HepG2 (cell line): ENCODE results near the gene ONECUT1. TPM values are rescaled to one million over a fixed set of nuclear protein-coding genes. Genes with fewer than 3 reads are reported as not detected.
A peak's percentile ranks its signal among the peaks of the same experiment; 100 is the strongest.

ENCODE experiments used
- BHLHE40 ChIP-seq: IDR thresholded peaks from 2 replicates; pipeline ENCODE4 v1.6.1; 2011; ENCODE audit warnings: low read length, improper control_type of control experiment
- FOXC1 ChIP-seq: sonication (generic); formaldehyde crosslinking; IDR thresholded peaks from 2 replicates; pipeline ENCODE4 v1.8.0; 2022; ENCODE audit warnings: mild to moderate bottlenecking, missing genetic modification reagents, borderline replicate concordance
- GLMP ChIP-seq: sonication (generic); formaldehyde crosslinking; IDR thresholded peaks from 2 replicates; pipeline ENCODE4 v1.9.0; 2021; ENCODE audit warnings: missing genetic modification reagents, mild to moderate bottlenecking, borderline replicate concordance
- KDM3A ChIP-seq: IDR thresholded peaks from 2 replicates; pipeline ENCODE4 v1.6.1; 2018; ENCODE audit warnings: low read depth, missing compliant biosample characterization
- MBNL3 ChIP-seq: fragments of 250-450 bp; sonication (Bioruptor Pico); conservative IDR thresholded peaks from 2 replicates; pipeline ENCODE4 v1.8.0; 2022; ENCODE audit warnings: mild to moderate bottlenecking, inconsistent platforms
- NCOA2 ChIP-seq: sonication (generic); formaldehyde crosslinking; IDR thresholded peaks from 2 replicates; pipeline ENCODE4 v1.8.0; 2022; ENCODE audit warnings: inconsistent platforms
- PAF1 ChIP-seq: IDR thresholded peaks from 2 replicates; pipeline ENCODE4 v1.6.1; 2016; ENCODE audit warnings: missing genetic modification reagents, missing compliant biosample characterization
- POLR2A ChIP-seq, 2 experiments: IDR thresholded peaks; 2 replicates each; pipeline ENCODE4 v1.6.1; 2011; ENCODE audit warnings: low read depth in 2 of 2, low read length in 2 of 2, mild to moderate bottlenecking in 1 of 2, moderate library complexity in 1 of 2; ENCODE audit not compliant: insufficient read depth in 1 of 2
- POLR2G ChIP-seq: fragments of 200-400 bp; formaldehyde crosslinking; IDR thresholded peaks from 2 replicates; pipeline ENCODE4 v1.6.1; 2018; ENCODE audit warnings: mild to moderate bottlenecking, low read depth, low read length, moderate library complexity
- RELA ChIP-seq: sonication (generic); formaldehyde crosslinking; IDR thresholded peaks from 2 replicates; pipeline ENCODE4 v1.4.0; 2020; ENCODE audit warnings: missing genetic modification reagents
- SP140L ChIP-seq: sonication (generic); formaldehyde crosslinking; IDR thresholded peaks from 2 replicates; pipeline ENCODE4 v1.4.0; 2020; ENCODE audit warnings: missing genetic modification reagents, borderline replicate concordance
- SUZ12 ChIP-seq: fragments of 150-350 bp; IDR thresholded peaks from 2 replicates; pipeline ENCODE4 v1.6.1; 2014; ENCODE audit warnings: low read depth, low read length
- THAP9 ChIP-seq: sonication (generic); formaldehyde crosslinking; IDR thresholded peaks from 2 replicates; pipeline ENCODE4; 2020; ENCODE audit warnings: missing genetic modification reagents, mild to moderate bottlenecking, borderline replicate concordance
- ZBTB3 ChIP-seq: sonication (generic); formaldehyde crosslinking; IDR thresholded peaks from 2 replicates; pipeline ENCODE4 v1.4.0; 2020; ENCODE audit warnings: low read depth, mild to moderate bottlenecking, moderate library complexity, missing genetic modification reagents, borderline replicate concordance
- ZBTB49 ChIP-seq: sonication (generic); formaldehyde crosslinking; IDR thresholded peaks from 2 replicates; pipeline ENCODE4 v1.4.0; 2020; ENCODE audit warnings: missing genetic modification reagents, borderline replicate concordance
- ZBTB7A ChIP-seq: sonication (generic); formaldehyde crosslinking; IDR thresholded peaks from 2 replicates; pipeline ENCODE4 v1.8.0; 2022; ENCODE audit warnings: mild to moderate bottlenecking, missing genetic modification reagents
- ZFX ChIP-seq: sonication (generic); formaldehyde crosslinking; IDR thresholded peaks from 2 replicates; pipeline ENCODE4 v1.4.0; 2020; ENCODE audit warnings: mild to moderate bottlenecking, low read depth, missing genetic modification reagents, moderate library complexity
- ZFY ChIP-seq: sonication (generic); formaldehyde crosslinking; IDR thresholded peaks from 2 replicates; pipeline ENCODE4 v1.4.0; 2020; ENCODE audit warnings: missing genetic modification reagents
- ZNF124 ChIP-seq: sonication (generic); formaldehyde crosslinking; IDR thresholded peaks from 2 replicates; pipeline ENCODE4 v1.4.0; 2020; ENCODE audit warnings: missing genetic modification reagents
- ZNF574 ChIP-seq: sonication (generic); formaldehyde crosslinking; IDR thresholded peaks from 2 replicates; pipeline ENCODE4 v1.4.0; 2020; ENCODE audit warnings: missing genetic modification reagents
- ZNF660 ChIP-seq: sonication (generic); formaldehyde crosslinking; IDR thresholded peaks from 2 replicates; pipeline ENCODE4 v1.5.1; 2020; ENCODE audit warnings: mild to moderate bottlenecking, low read depth, missing genetic modification reagents, borderline replicate concordance
- ZNF777 ChIP-seq: sonication (generic); formaldehyde crosslinking; IDR thresholded peaks from 2 replicates; pipeline ENCODE4 v1.4.0; 2020; ENCODE audit warnings: missing genetic modification reagents
- ZNF790 ChIP-seq: sonication (generic); formaldehyde crosslinking; IDR thresholded peaks from 2 replicates; pipeline ENCODE4 v1.8.0; 2022; ENCODE audit warnings: missing genetic modification reagents, mild to moderate bottlenecking, borderline replicate concordance
- ZSCAN29 ChIP-seq: sonication (generic); formaldehyde crosslinking; conservative IDR thresholded peaks from 2 replicates; pipeline ENCODE4 v1.4.0; 2020; ENCODE audit warnings: mild to moderate bottlenecking, missing genetic modification reagents
- polyA plus RNA-seq, 8 experiments: library from polyadenylated mRNA; depleted of rRNA in 3 of 8; stranded (reverse) in 7 of 8; unstranded in 1 of 8; fragments of >200 nt; fragmentation: Illumina TruSeq in 4 of 8; extraction: Trizol in 4 of 8; gene quantifications; 2 replicates each; pipeline versions ENCODE4 v1.2.1 to v1.2.3, GENCODE V29; 2011 to 2016; ENCODE audit warnings: low read depth in 4 of 8, missing spikeins in 1 of 8, mixed read lengths in 1 of 8; ENCODE audit not compliant: insufficient read depth in 1 of 8
- total RNA-seq, 5 experiments: library from RNA; depleted of rRNA; stranded (reverse); fragments of >200 nt; fragmentation: Illumina TruSeq; extraction: Trizol; gene quantifications; 2 replicates each; pipeline ENCODE4 v1.2.3, GENCODE V29; 2016; ENCODE audit warnings: low read depth in 1 of 5

The ONECUT1 gene
- total and polyA plus RNA-seq, 2 of the 13 experiments (the other 11 are each of a cell fraction or from before 2014, with no cell fraction given) = 3.5 to 9.1 TPM

GRCh38 chr15:52787123-52787503 lies 3.0 kb downstream of the ONECUT1 start (continued):
- TF ChIP-seq THAP9 (CRISPR knock-in tag) (0 out of 2 replicates have a peak, but pooled peaks have one; percentile 7), ZBTB49 (no peak), ZFY (peak; percentile 21; the same call in 1 of the 2 replicates), ZNF660 (CRISPR knock-in tag) (no peak), ZSCAN29 (no peak), ZNF574 (CRISPR knock-in tag) (no peak), MBNL3 (CRISPR knock-in tag) (no peak), ZNF777 (CRISPR knock-in tag) (no peak), ZNF124 (no peak), BHLHE40 (no peak), RELA (no peak), SP140L (CRISPR knock-in tag) (no peak), KDM3A (CRISPR knock-in tag) (no peak), POLR2G (no peak), NCOA2 (no peak), FOXC1 (no peak), SUZ12 (no peak), ZBTB3 (CRISPR knock-in tag) (no peak), ZBTB7A (CRISPR knock-in tag) (0 out of 2 replicates have a peak, but pooled peaks have one; percentile 31), ZFX (no peak; the same call in 1 of the 2 replicates), GLMP (CRISPR knock-in tag) (no peak), ZNF790 (CRISPR knock-in tag) (no peak), PAF1 (CRISPR knock-in tag) (no peak), POLR2A (IDR thresholded peaks at IDR 0.05; ENCODE audit: insufficient read depth in 1 of 2, low read depth in 2 of 2, low read length in 2 of 2) (no peak)
